Measurements from ENCODE around the gene ZNF524.

ZNF524 gene

DNA sequence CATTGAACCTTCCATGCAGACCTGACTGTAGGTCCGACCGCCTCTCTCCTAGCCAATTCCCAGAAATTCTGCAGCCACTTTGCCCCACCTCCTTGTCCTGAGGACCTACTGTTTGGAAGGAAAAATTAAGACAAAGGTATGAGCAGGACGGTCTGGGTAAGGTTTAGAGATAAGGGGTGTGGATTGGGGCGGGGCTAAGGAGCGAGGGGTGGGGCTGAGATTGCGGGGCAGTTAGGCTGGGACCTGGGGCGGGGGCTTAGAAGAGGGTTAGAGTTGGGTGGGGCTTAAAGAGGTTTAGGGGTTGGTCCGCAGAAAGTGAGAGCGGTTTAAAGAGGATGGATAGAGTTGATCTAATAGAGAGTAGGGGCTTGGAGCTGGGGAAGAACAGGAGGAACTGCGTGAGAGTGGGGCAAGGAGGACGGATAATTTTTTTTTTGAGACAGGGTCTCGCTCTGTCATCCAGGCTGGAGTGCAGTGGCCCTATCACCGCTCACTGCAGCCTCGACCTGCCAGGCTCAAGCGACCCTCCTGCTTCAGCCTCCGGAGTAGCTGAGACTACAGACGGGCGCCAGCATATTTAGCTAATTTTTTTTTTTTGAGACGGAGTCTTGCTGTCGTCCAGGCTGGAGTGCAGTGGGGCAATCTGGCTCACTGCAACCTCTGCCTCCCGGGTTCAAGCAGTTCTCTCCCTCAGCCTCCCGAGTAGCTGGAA is 3.6 kb downstream of the ZNF524 start:
- DNase-seq (ENCODE audit: low read depth), result no peak
- TF ChIP-seq, protein P1, sequence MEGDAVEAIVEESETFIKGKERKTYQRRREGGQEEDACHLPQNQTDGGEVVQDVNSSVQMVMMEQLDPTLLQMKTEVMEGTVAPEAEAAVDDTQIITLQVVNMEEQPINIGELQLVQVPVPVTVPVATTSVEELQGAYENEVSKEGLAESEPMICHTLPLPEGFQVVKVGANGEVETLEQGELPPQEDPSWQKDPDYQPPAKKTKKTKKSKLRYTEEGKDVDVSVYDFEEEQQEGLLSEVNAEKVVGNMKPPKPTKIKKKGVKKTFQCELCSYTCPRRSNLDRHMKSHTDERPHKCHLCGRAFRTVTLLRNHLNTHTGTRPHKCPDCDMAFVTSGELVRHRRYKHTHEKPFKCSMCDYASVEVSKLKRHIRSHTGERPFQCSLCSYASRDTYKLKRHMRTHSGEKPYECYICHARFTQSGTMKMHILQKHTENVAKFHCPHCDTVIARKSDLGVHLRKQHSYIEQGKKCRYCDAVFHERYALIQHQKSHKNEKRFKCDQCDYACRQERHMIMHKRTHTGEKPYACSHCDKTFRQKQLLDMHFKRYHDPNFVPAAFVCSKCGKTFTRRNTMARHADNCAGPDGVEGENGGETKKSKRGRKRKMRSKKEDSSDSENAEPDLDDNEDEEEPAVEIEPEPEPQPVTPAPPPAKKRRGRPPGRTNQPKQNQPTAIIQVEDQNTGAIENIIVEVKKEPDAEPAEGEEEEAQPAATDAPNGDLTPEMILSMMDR (conservative IDR thresholded peaks at IDR 0.05; ENCODE audit: low read depth, low read length), result no peak
- H3K4me3 ChIP-seq (ENCODE audit: low read length), result no peak overlapping the region

DNA sequence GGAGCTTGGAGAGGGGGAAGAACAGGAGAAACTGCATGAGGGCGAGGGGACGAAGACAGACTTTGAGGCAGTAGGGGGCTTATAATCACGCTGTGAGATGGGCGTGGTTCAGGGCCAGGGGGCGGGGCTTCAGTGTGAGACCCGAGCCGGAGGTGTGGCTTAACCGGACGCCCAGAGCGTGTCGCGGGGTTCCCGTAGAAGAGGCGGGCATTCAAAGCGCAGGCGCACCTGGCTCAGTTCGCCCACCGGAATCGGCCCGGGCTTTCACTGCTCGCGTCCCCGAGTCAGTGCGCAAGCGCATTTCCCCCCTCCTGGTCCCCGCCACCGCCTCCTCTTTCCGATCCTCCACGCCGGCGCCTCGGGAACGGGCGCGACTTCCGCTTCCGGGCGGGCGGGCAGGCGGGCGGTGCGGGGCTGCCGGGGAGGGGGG is 5.1 kb downstream of the ZNF524 start:
- no peak for DNase-seq (ENCODE audit: low read depth)
- peak overlapping the region; percentile 92 for H3K4me3 ChIP-seq (ENCODE audit: low read length)
- TF ChIP-seq, protein P1 (conservative IDR thresholded peaks at IDR 0.05; ENCODE audit: low read depth, low read length), result no peak

DNA sequence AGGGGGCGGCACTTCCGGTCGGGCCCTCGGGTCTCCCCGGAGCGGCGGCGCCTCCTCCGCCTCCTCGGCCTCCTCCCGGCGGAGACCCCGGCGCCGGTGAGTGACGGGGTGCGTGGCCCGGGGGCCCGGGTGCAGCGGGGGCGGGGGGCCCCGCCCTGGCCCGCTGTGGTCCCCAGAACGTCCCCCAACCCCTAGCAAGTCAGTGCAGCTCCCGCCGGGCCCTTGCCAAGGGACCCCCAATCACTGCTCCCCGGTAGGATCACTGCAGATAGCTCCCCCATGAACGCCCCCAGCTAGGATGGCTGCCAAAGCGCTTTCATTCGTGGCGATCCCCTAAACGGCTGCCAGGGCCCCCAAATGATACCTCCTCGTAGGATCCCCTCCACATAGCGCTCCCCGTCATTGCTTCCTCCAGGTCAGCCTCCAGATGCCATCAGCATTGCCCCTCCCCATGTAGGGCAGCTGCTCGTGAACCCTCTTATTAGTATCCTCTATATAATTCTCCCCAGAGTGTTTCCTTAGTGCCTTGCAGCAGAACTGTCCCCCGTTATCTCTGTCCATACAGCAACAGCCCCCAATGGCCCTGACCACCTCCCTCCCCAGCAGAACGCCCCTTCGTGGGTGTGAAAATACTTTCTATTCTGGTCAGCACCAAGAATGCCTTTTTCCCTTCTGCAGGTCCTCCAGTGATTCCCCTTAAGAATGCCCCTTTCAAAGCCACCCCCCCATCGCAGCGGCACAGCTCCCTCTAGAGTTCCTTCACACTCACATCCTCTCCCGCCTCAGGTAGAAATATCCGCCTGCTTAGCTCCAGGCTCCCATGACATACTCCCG is 5.8 kb downstream of the ZNF524 start, which contains the start of gene ZNF865:
Gene ZNF865 (plus strand): TSS at position 11 of the 834 bp plus-strand sequence. CDS start 7,972 bp downstream, outside the sequence.
- TF ChIP-seq, protein P1 (conservative IDR thresholded peaks at IDR 0.05; ENCODE audit: low read depth, low read length), result peak; percentile 87
- peak within 1 kb of the TSS; percentile 92 for H3K4me3 ChIP-seq (ENCODE audit: low read length)
- peak; percentile 69 for DNase-seq (ENCODE audit: low read depth)

DNA sequence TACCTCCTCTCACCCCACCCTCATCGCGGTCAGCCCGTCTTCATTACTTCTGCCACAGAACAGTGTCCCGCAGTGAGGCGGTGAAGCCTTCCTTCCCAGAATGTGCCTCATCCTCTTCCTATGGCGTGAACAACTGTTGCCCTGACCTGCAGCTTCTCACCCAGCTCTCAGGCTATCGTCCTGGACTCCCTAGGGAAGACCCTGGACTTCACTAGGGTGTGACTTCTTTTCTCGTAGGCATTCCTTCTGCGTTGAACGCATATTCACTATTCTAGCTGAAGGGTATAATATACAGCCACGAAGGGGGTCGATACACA is 6.3 kb downstream of the ZNF524 start:
- TF ChIP-seq, protein P1 (conservative IDR thresholded peaks at IDR 0.05; ENCODE audit: low read depth, low read length), result no peak
- DNase-seq (ENCODE audit: low read depth), result no peak
- H3K4me3 ChIP-seq (ENCODE audit: low read length), result peak overlapping the region; percentile 92

DNA sequence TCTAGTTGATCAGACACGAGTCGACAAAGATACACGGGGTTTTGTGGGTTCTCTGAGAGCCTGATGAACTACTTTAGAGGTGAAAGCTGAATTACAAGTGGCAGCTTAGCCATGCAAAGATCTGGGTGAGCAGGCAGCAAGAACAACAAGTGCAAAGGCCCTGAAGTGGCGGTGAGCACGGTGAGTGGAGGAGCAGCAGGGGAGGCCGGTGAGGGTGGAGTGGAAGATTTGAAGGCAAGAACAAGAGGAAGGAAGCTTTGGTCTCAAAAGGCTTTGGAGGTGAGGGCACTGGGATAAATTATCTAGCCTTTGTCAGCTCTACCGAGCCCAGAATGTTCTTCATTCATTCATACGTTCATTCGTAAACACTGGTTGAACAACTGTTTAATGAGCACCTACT is 6.7 kb downstream of the ZNF524 start:
- H3K4me3 ChIP-seq (ENCODE audit: low read length), result peak overlapping the region; percentile 92
- TF ChIP-seq, protein P1 (conservative IDR thresholded peaks at IDR 0.05; ENCODE audit: low read depth, low read length), result no peak
- no peak for DNase-seq (ENCODE audit: low read depth)

DNA sequence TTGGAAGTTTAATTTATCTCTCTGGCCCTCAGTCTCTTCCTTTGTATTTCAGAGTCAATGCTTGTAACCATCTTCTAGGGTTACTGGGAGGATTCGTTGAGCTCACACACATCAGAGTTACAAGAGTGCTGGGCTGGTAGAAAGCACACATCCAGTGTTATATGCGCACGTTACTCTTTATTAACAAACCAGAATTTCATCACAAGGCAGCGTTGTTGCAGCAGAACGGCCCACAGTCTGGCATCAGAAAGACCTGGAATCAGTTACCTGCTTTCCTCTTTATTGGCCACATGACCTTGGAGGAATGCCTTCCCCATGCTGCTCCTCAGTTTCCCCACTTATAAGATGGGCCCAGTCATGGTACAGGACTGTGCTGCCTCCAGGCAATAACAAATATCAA is 9.2 kb downstream of the ZNF524 start:
- TF ChIP-seq, protein P1 (conservative IDR thresholded peaks at IDR 0.05; ENCODE audit: low read depth, low read length), result no peak
- no peak overlapping the region for H3K4me3 ChIP-seq (ENCODE audit: low read length)
- no peak for DNase-seq (ENCODE audit: low read depth)
